ENCODE data around the gene GRIK4. TPM values are rescaled to one million over a fixed set of nuclear protein-coding genes. Genes with fewer than 3 reads are reported as not detected.

Gene GRIK4
- total RNA-seq, 1 donor from 2014 or later = not detected

GRCh38 chr11:120778685-120779490 lies 267.3 kb downstream of the GRIK4 start:
- Histone ChIP-seq H3K4me3 (no peak overlapping the region), H3K36me3 (no peaks in the 10 kb centered on the region), H3K4me1 (no peaks in the 10 kb centered on the region), H3K27ac (no peak overlapping the region), H3K9me3 (no peaks in the 10 kb centered on the region), H3K27me3 (no peaks in the 10 kb centered on the region)
- no peak for DNase-seq (ENCODE audit: low spot score in 2 of 2)
- no peak for TF ChIP-seq CTCF (IDR thresholded peaks at IDR 0.05)
- intact Hi-C loops (cut with DNase I) = no loop called here

GRCh38 chr11:120780239-120780638 lies 268.7 kb downstream of the GRIK4 start:
- intact Hi-C loops (cut with DNase I) = no loop called here
- no peaks in the 10 kb centered on the region for H3K36me3 ChIP-seq
- H3K27ac ChIP-seq = no peak overlapping the region
- no peak overlapping the region for H3K4me3 ChIP-seq
- H3K27me3 ChIP-seq = no peaks in the 10 kb centered on the region
- no peaks in the 10 kb centered on the region for H3K4me1 ChIP-seq
- no peaks in the 10 kb centered on the region for H3K9me3 ChIP-seq
- TF ChIP-seq CTCF (IDR thresholded peaks at IDR 0.05) = no peak
- DNase-seq (ENCODE audit: low spot score in 2 of 2) = no peak

- no peak overlapping the region for H3K4me3 ChIP-seq
- no peaks in the 10 kb centered on the region for H3K4me1 ChIP-seq
- no peaks in the 10 kb centered on the region for H3K9me3 ChIP-seq
- no peak for TF ChIP-seq CTCF (IDR thresholded peaks at IDR 0.05)
- no peak for DNase-seq (ENCODE audit: low spot score in 2 of 2)
- no peaks in the 10 kb centered on the region for H3K36me3 ChIP-seq
- no peaks in the 10 kb centered on the region for H3K27me3 ChIP-seq
- intact Hi-C loops (cut with DNase I) = no loop called here
- H3K27ac ChIP-seq = no peak overlapping the region
These were observed 270.1 kb downstream of the GRIK4 start for GRCh38 chr11:120781486-120782120.

GRCh38 chr11:120784566-120785251 lies 273.2 kb downstream of the GRIK4 start:
- Histone ChIP-seq H3K27ac (no peak overlapping the region), H3K4me1 (no peaks in the 10 kb centered on the region), H3K4me3 (no peak overlapping the region), H3K27me3 (no peaks in the 10 kb centered on the region), H3K36me3 (no peaks in the 10 kb centered on the region), H3K9me3 (no peaks in the 10 kb centered on the region)
- DNase-seq (ENCODE audit: low spot score in 2 of 2) = no peak
- TF ChIP-seq CTCF (IDR thresholded peaks at IDR 0.05) = no peak
- intact Hi-C loops (cut with DNase I) = no loop called here

- no peaks in the 10 kb centered on the region for H3K36me3 ChIP-seq
- TF ChIP-seq CTCF (IDR thresholded peaks at IDR 0.05) = no peak
- intact Hi-C loops (cut with DNase I) = no loop called here
- H3K4me1 ChIP-seq = no peaks in the 10 kb centered on the region
- H3K9me3 ChIP-seq = no peaks in the 10 kb centered on the region
- DNase-seq (ENCODE audit: low spot score in 2 of 2) = no peak
- no peak overlapping the region for H3K27ac ChIP-seq
- H3K27me3 ChIP-seq = no peaks in the 10 kb centered on the region
- no peak overlapping the region for H3K4me3 ChIP-seq
These were observed 274.0 kb downstream of the GRIK4 start for GRCh38 chr11:120785576-120785975.
